K562 (cell line): Measurements from ENCODE around the gene KCNIP2. TPM values are rescaled to one million over a fixed set of nuclear protein-coding genes. Genes with fewer than 3 reads are reported as not detected.

Source experiments
- ATAC-seq: fragments of 200-7000 bp; cut with Tn5 transposase; 3 replicates; pipeline ENCODE4 v1.9.1; 2020; ENCODE audit warnings: moderate library complexity
- BruUV-seq: library from RNA; stranded (reverse); fragments of 400-500 nt; replicated peaks from 2 replicates; lab custom pipeline; 2021; lab: Mats Ljungman, UMichigan
- CTCF ChIA-PET: fragments of 300-600 bp; formaldehyde crosslinking; extraction: SDS; loops from one replicate; lab custom pipeline; 2021; ENCODE audit warnings: low intra/inter-chr PET ratio; lab: Yijun Ruan, JAX
- POLR2A ChIA-PET: fragments of 300-600, 350-650 bp; sonication (Branson Sonifier 250); formaldehyde crosslinking; extraction: SDS; loops from one replicate; lab custom pipeline; 2021; ENCODE audit warnings: antibody characterized with exemption, inconsistent platforms; lab: Yijun Ruan, JAX
- DNase-seq, 4 experiments: peaks; one replicate each; pipeline versions ENCODE4 v3.0.0 to v3.0.0-alpha.2; 2011 to 2018; ENCODE audit warnings: low spot score in 3 of 4, mixed read lengths in 3 of 4; ENCODE audit errors: extremely low read depth in 1 of 4
- FAIRE-seq: peaks from 2 replicates; lab custom pipeline; 2011; peaks lifted over from hg19 to GRCh38; lab: Jason Lieb, UNC
- H2AFZ ChIP-seq: 2 replicates; pipeline ENCODE4 v1.6.0; 2011; ENCODE audit warnings: low read depth, low read length, control low read depth, inconsistent platforms
- H3K27ac ChIP-seq: fragments of 200-600 bp; 3 replicates; pipeline ENCODE4 v1.8.0; 2011; ENCODE audit warnings: low read depth, mild to moderate bottlenecking, control low read depth, inconsistent platforms, low read length, moderate library complexity, mixed read lengths; ENCODE audit errors: extremely low read depth
- H3K27me3 ChIP-seq, 2 experiments: fragments of 300-600 bp in 1 of 2; 2 replicates in 1 of 2; 3 replicates in 1 of 2; pipeline versions ENCODE4 v1.6.0 to v1.8.0; 2011; ENCODE audit warnings: inconsistent platforms in 2 of 2, low read length in 2 of 2, mild to moderate bottlenecking in 1 of 2, mixed read lengths in 1 of 2, moderate library complexity in 1 of 2; ENCODE audit not compliant: control insufficient read depth in 2 of 2, insufficient read depth in 2 of 2
- H3K36me3 ChIP-seq: fragments of 300-600 bp; 3 replicates; pipeline ENCODE4 v1.8.0; 2011; ENCODE audit warnings: mild to moderate bottlenecking, low read length, inconsistent platforms; ENCODE audit not compliant: control insufficient read depth, insufficient read depth
- H3K4me1 ChIP-seq, 2 experiments: fragments of 200-600 bp in 1 of 2; replicated peaks in 1 of 2; 2 replicates in 1 of 2; 3 replicates in 1 of 2; pipeline versions ENCODE4 v1.5.1 to v1.8.0; 2011; ENCODE audit warnings: inconsistent platforms in 2 of 2, low read length in 2 of 2, mild to moderate bottlenecking in 1 of 2, mixed read lengths in 1 of 2, moderate library complexity in 1 of 2; ENCODE audit not compliant: control insufficient read depth in 2 of 2, insufficient read depth in 2 of 2
- H3K4me2 ChIP-seq: 2 replicates; pipeline ENCODE4 v1.6.1; 2011; ENCODE audit warnings: low read length, control low read depth, inconsistent platforms, mixed read lengths; ENCODE audit not compliant: insufficient read depth
- H3K4me3 ChIP-seq: fragments of 200-600 bp; sonication (generic), shearing (Covaris generic); 2 replicates; pipeline ENCODE4 v1.5.1; 2016; ENCODE audit warnings: control low read depth, inconsistent platforms
- H3K79me2 ChIP-seq: fragments of 200-600 bp; 3 replicates; pipeline ENCODE4 v1.8.0; 2011; ENCODE audit warnings: low read length, inconsistent platforms; ENCODE audit not compliant: control insufficient read depth, insufficient read depth
- H3K9ac ChIP-seq, 2 experiments: 2 replicates each; pipeline versions ENCODE4 v1.6.0 to v1.6.1; 2011; ENCODE audit warnings: low read depth in 2 of 2, low read length in 2 of 2, control low read depth in 1 of 2, inconsistent platforms in 1 of 2, mild to moderate bottlenecking in 1 of 2, mixed read lengths in 1 of 2; ENCODE audit not compliant: insufficient read depth in 1 of 2
- H3K9me1 ChIP-seq: one replicate; pipeline ENCODE4 v1.6.0; 2011; ENCODE audit warnings: inconsistent platforms, mild to moderate bottlenecking, low read length, moderate library complexity; ENCODE audit not compliant: control insufficient read depth, insufficient read depth
- H3K9me3 ChIP-seq: replicated peaks from 2 replicates; pipeline ENCODE4 v1.5.1; 2011; ENCODE audit warnings: low read depth, low read length, inconsistent platforms; ENCODE audit not compliant: control insufficient read depth, insufficient read depth
- H4K20me1 ChIP-seq: replicated peaks from 2 replicates; pipeline ENCODE4 v1.6.1; 2011; ENCODE audit warnings: low read length, inconsistent platforms, mixed read lengths; ENCODE audit not compliant: control insufficient read depth, insufficient read depth
- DIDO1 ChIP-seq: fragments of 450-650 bp; IDR thresholded peaks from 2 replicates; pipeline ENCODE4 v1.6.1; 2016; ENCODE audit warnings: low read depth, missing biosample characterization, missing genetic modification characterization
- GTF2E2 ChIP-seq: fragments of 200-800 bp; sonication (Bioruptor generic); IDR thresholded peaks from 2 replicates; pipeline ENCODE4 v1.6.1; 2016; ENCODE audit warnings: missing genetic modification characterization, missing compliant biosample characterization
- HMGN3 ChIP-seq: IDR thresholded peaks from 2 replicates; pipeline ENCODE4 v1.6.1; 2011; ENCODE audit warnings: borderline replicate concordance, low read depth, mild to moderate bottlenecking, mixed read lengths, low read length; ENCODE audit not compliant: insufficient read length; ENCODE audit errors: extremely low read depth
- JUND ChIP-seq, 2 experiments: IDR thresholded peaks; 2 replicates in 1 of 2; 3 replicates in 1 of 2; pipeline ENCODE4 v1.6.1; 2011; ENCODE audit warnings: borderline replicate concordance in 2 of 2, low read depth in 2 of 2, low read length in 2 of 2, improper control_type of control experiment in 1 of 2, missing biosample characterization in 1 of 2, missing genetic modification characterization in 1 of 2, missing genetic modification reagents in 1 of 2
- L3MBTL2 ChIP-seq: fragments of 450-650 bp; IDR thresholded peaks from 2 replicates; pipeline ENCODE4 v1.6.1; 2016; ENCODE audit warnings: mild to moderate bottlenecking, moderate library complexity
- PYGO2 ChIP-seq: fragments of 450-650 bp; IDR thresholded peaks from 2 replicates; pipeline ENCODE4 v1.6.1; 2016; ENCODE audit warnings: mild to moderate bottlenecking, missing genetic modification characterization, moderate library complexity, missing compliant biosample characterization
- TOE1 ChIP-seq, 2 experiments: fragments of 450-650 bp in 1 of 2; sonication (generic) in 1 of 2; formaldehyde crosslinking in 1 of 2; IDR thresholded peaks; 2 replicates each; pipeline versions ENCODE4 v1.7.1 to v1.8.0; 2016 to 2022; ENCODE audit warnings: borderline replicate concordance in 2 of 2, mild to moderate bottlenecking in 2 of 2, antibody characterized with exemption in 1 of 2, inconsistent platforms in 1 of 2, low read depth in 1 of 2, missing genetic modification reagents in 1 of 2, moderate library complexity in 1 of 2
- ZNF780A ChIP-seq: fragments of 250-450 bp; sonication (Bioruptor Pico); IDR thresholded peaks from 2 replicates; pipeline ENCODE4 v1.5.0; 2021; ENCODE audit warnings: mild to moderate bottlenecking
- WGBS: fragments of 100-300 bp; shearing (Covaris generic); methylation state at CpG from one replicate; pipeline ENCODE4 v1.1.6; 2016; ENCODE audit warnings: low coverage, mixed read lengths; ENCODE audit not compliant: insufficient coverage; ENCODE audit errors: missing lambda C conversion rate; 5-methylcytosine and 5-hydroxymethylcytosine counted together
- in situ Hi-C: fragments of 300-500 bp; cut with MboI; formaldehyde crosslinking; loops from 4 replicates; pipeline ENCODE4 v1.15.0; 2018; ENCODE audit warnings: inconsistent platforms, mixed read lengths
- intact Hi-C: fragments of 100-400 bp; cut with micrococcal nuclease; formaldehyde crosslinking; loops from 2 replicates; pipeline ENCODE4 v1.14.2; 2022
- polyA plus RNA-seq, 8 experiments: library from polyadenylated mRNA; depleted of rRNA in 4 of 8; stranded (reverse) in 5 of 8; unstranded in 3 of 8; fragments of >200 nt; fragmentation: Nextera tagmentation in 2 of 8; fragmentation: Illumina TruSeq in 1 of 8; extraction: Ambion mirVana in 2 of 8; extraction: Trizol in 1 of 8; gene quantifications; 2 replicates each; pipeline versions ENCODE4 v1.2.1 to v1.2.3, GENCODE V29; 2011 to 2014; ENCODE audit warnings: inconsistent platforms in 1 of 8, missing spikeins in 1 of 8
- total RNA-seq, 7 experiments: library from RNA; depleted of rRNA in 6 of 7; stranded (reverse); fragments of >200 nt in 6 of 7; fragmentation: Illumina TruSeq in 2 of 7; extraction: Trizol in 2 of 7; gene quantifications; 2 replicates each; pipeline versions ENCODE4 v1.2.1 to v1.2.3, GENCODE V29; 2011 to 2021; ENCODE audit warnings: low replicate concordance in 1 of 7
- TF ChIP-seq, protein P1 (sequence below): sonication (generic); formaldehyde crosslinking; IDR thresholded peaks from 2 replicates; pipeline ENCODE4 v1.8.0; 2022; ENCODE audit warnings: mild to moderate bottlenecking, missing genetic modification reagents, borderline replicate concordance

The KCNIP2 gene
- total and polyA plus RNA-seq, 9 of the 15 experiments (the other 6 are each of a cell fraction or from before 2014, with no cell fraction given), result 2.5 to 7.6 (median 4.1) TPM

DNA sequence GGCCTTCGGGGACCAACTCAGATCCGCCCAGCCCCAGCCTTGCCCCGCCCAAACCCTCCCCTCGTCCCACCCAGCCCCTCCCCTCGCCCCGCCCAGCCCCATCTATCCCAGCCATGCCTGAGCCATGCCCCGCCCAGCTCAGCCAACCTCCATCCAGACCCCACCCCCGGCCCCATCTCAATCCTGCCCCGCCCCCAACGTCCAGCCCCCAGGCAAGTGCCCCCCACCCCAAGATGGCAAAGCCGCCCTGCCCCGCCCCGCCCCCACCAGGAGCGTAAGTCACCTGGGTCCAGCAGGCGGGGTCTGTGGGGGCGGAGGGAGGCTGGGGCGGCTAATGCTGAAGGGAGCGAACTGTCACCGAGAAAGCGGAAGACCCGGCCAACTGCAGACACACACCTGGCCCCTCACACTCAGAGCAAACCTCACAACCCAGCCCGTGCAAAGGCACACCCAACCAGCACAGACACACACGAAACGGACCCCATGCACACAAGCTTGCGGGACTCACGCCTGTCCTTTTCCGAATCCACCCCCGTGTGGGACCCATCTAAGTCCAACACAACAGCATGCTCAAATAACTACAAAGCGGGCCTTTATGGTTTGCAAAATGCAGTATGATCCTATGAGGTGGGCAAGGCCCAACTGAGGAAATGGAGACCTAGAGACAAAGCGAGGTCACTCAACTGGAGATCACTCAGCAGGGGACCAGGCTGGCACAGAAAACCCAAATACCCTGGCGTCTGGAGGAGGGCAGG is 13.9 kb downstream of the KCNIP2 start (continued):
- no peak for TF ChIP-seq TOE1 (IDR thresholded peaks at IDR 0.05; ENCODE audit: borderline replicate concordance)
- 0 out of 2 replicates have a peak, but pooled peaks have one; percentile 12 for TF ChIP-seq TOE1 (CRISPR knock-in tag; IDR thresholded peaks at IDR 0.05; ENCODE audit: borderline replicate concordance, low read depth)
- TF ChIP-seq, all 486 proteins: peak for 5

DNA sequence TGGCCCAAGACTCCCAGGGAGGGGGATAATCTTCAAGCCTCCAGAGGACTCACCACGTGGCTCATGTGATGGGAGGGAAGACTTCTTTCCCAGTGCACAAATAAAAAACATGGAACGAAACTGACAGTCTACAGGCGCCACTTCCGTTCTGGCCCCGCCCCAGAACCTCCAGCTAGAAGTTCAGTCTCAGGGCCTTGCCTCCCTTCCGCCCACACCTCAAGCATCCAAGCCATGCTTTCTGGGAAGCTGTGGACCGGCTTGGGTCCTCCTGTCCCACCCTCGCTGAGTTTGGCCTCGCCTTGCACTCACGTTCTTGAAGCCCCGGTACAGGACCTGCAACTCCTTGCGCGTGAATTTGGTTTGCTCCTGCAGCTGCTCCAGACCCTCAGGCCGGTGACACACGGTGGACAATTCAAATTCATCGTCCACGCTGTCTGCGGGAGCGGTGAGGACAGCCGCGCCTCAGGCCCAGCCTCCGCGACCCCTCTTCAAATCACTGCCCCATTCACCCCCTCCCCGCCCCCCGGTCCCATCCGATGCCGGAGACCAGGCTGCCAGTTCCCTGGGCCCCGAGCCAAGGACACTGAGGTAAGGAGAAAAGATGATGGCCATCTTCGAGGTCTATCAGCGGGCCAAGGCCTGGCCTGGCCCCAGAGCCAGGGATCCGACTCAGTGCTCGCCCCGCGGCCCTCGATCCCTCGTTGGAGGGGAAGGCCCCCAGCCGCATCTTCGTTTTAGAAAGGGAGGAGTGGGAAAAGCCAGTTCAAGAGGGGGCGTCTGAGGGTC is 14.6 kb downstream of the KCNIP2 start:
- Histone ChIP-seq H3K79me2 (peaks cover 18% of the 10 kb centered on the region), H3K4me3 (no peak overlapping the region), H2AFZ (no peak overlapping the region), H3K9me3 (no peaks in the 10 kb centered on the region), H3K36me3 (peaks cover 30% of the 10 kb centered on the region; the same call in 2 of the 3 replicates), H3K9me1 (peaks cover 9% of the 10 kb centered on the region), H3K4me2 (peak overlapping the region; percentile 46), H3K4me1 (peaks cover 45 to 56% of the 10 kb centered on the region in 2 experiments), H3K27me3 (no peaks in the 10 kb centered on the region), H3K9ac (peak overlapping the region in 1 of 2 experiments; percentile 75; a peak in 2 of 4 replicates), H4K20me1 (0 out of 2 replicates have a peak, but pooled peaks cover 6% of the 10 kb centered on the region), H3K27ac (peak overlapping the region; percentile 35; the same call in 1 of the 3 replicates)
- ATAC-seq (no peak; the same call in 2 of the 3 replicates), DNase-seq (peak in 3 of 4 experiments; percentile 2 to 6 (median 3)), FAIRE-seq (no peak)
- ChIA-PET POLR2A (interaction anchor here (0.5 to 3.7 kb wide), 4 partner anchors 12 to 255 kb away, joined by 3 to 19 read pairs (median 3); partner anchors contain the start of genes ARMH3 and OGA), CTCF (no interaction called here)
- BruUV-seq, result no TSS peak
- 45% methylated on average over 21 of the region's 39 CpGs for WGBS
- in situ Hi-C loops, result loop anchor here (25.0 kb wide), 4 partner anchors 533 to 783 kb away; partner anchors contain the start of genes ACTR1A, CUEDC2 and SUFU
- intact Hi-C loops, result no loop called here
- TF ChIP-seq JUND (IDR thresholded peaks at IDR 0.05; ENCODE audit: borderline replicate concordance, low read depth, low read length) (no peak), JUND (tag; IDR thresholded peaks at IDR 0.05; ENCODE audit: borderline replicate concordance, low read depth, low read length) (no peak), PYGO2 (tag) (no peak), DIDO1 (tag) (no peak), GTF2E2 (tag) (no peak), L3MBTL2 (peak; percentile 15; the same call in 1 of the 2 replicates), HMGN3 (no peak), ZNF780A (no peak)
- TF ChIP-seq, protein P1, sequence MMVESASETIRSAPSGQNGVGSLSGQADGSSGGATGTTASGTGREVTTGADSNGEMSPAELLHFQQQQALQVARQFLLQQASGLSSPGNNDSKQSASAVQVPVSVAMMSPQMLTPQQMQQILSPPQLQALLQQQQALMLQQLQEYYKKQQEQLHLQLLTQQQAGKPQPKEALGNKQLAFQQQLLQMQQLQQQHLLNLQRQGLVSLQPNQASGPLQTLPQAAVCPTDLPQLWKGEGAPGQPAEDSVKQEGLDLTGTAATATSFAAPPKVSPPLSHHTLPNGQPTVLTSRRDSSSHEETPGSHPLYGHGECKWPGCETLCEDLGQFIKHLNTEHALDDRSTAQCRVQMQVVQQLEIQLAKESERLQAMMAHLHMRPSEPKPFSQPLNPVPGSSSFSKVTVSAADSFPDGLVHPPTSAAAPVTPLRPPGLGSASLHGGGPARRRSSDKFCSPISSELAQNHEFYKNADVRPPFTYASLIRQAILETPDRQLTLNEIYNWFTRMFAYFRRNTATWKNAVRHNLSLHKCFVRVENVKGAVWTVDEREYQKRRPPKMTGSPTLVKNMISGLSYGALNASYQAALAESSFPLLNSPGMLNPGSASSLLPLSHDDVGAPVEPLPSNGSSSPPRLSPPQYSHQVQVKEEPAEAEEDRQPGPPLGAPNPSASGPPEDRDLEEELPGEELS (CRISPR knock-in tag), result no peak
